ENCODE measurements around the gene CLTRN. TPM values are rescaled to one million over a fixed set of nuclear protein-coding genes. Genes with fewer than 3 reads are reported as not detected.

CLTRN gene
- total and polyA plus RNA-seq, 2 of the 8 experiments (the other 6 are each of a cell fraction or from before 2014, with no cell fraction given): 1.2 to 1.3 TPM

DNA sequence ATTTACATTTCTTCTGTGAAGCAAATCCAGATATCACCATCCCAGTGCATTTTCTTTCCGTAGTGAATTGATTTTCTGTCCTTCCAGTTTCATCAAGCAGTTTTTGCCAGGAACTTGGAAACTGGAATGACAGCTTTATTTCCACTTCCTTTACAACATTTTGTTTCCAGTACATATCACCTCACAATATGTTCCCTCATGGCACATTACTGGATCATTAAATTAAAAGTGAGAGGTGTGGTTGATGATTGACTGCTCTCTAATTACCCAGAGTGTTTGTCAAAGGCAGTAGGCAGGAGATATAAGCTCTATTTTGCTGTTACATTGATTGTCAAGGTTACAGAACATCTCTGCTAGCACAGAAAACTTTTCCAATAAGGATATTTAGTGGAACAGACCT lies 41.6 kb downstream of the CLTRN start:
- H3K14ac ChIP-seq (ENCODE audit: insufficient read length): no peak overlapping the region
- no peak overlapping the region for H2BK12ac ChIP-seq (ENCODE audit: low read depth, low read length)
- no peaks in the 10 kb centered on the region for H3K4me1 ChIP-seq (replicated peaks in 1 of 4; ENCODE audit: control insufficient read depth in 3 of 4, insufficient read depth in 4 of 4, low read length in 3 of 4)
- H3K4me3 ChIP-seq (ENCODE audit: extremely low read depth in 1 of 4, insufficient read depth in 2 of 4, low read depth in 3 of 4, low read length in 4 of 4): no peak overlapping the region
- no peak overlapping the region for H4K91ac ChIP-seq (replicated peaks; ENCODE audit: insufficient read length, low read length)
- no peaks in the 10 kb centered on the region for H3K79me1 ChIP-seq (ENCODE audit: low read depth, low read length)
- H3K9ac ChIP-seq (replicated peaks in 1 of 4; ENCODE audit: extremely low read depth in 1 of 4, low read depth in 3 of 4, low read length in 3 of 4): no peak overlapping the region
- WGBS, 2 experiments (ENCODE audit: extremely low coverage in 1 of 2, insufficient coverage in 1 of 2, insufficient read length in 1 of 2, insufficient replicate concordance in 2 of 2, low coverage in 1 of 2, low lambda C conversion rate in 2 of 2, missing lambda C conversion rate in 1 of 2): 85% methylated on average over 1 of the region's 1 CpG; no CpG with 5 or more reads in 1 of the 2 experiments
- H3K27me3 ChIP-seq (replicated peaks in 1 of 4; ENCODE audit: control insufficient read depth in 3 of 4, extremely low read depth in 1 of 4, insufficient read depth in 3 of 4, low read length in 3 of 4): no peaks in the 10 kb centered on the region
- H2BK15ac ChIP-seq (ENCODE audit: low read length): no peak overlapping the region
- no peak overlapping the region for H2BK20ac ChIP-seq (ENCODE audit: low read length)
- no peak overlapping the region for H3K23ac ChIP-seq (ENCODE audit: insufficient read length)
- no peaks in the 10 kb centered on the region for H3K79me2 ChIP-seq (ENCODE audit: control insufficient read depth in 1 of 2, insufficient read depth in 2 of 2, low read length in 2 of 2)
- no peak overlapping the region for H2AK5ac ChIP-seq (ENCODE audit: low read depth, low read length)
- no peak overlapping the region for H2BK120ac ChIP-seq (replicated peaks; ENCODE audit: low read depth, low read length)
- no peak overlapping the region for H3K4ac ChIP-seq (replicated peaks; ENCODE audit: insufficient read length, low read depth, low read length)
- no peak overlapping the region for H4K8ac ChIP-seq (ENCODE audit: extremely low read depth, insufficient read depth, low read length)
- no peak overlapping the region for H4K5ac ChIP-seq (ENCODE audit: insufficient read length, low read depth, low read length)
- no peak overlapping the region for H2BK5ac ChIP-seq (ENCODE audit: low read depth, low read length)
- POLR2A ChIA-PET (ENCODE audit: partially characterized antibody): no interaction called here
- FAIRE-seq: no peak
- H3K9me3 ChIP-seq (ENCODE audit: insufficient read depth in 2 of 2, low read depth in 1 of 2, low read length in 1 of 2): no peaks in the 10 kb centered on the region
- H3K4me2 ChIP-seq (ENCODE audit: insufficient read depth in 1 of 2, low read depth in 2 of 2, low read length in 2 of 2): no peak overlapping the region
- H2AFZ ChIP-seq (ENCODE audit: low read length): no peak overlapping the region
- no peaks in the 10 kb centered on the region for H3K23me2 ChIP-seq (ENCODE audit: low read depth, low read length)
- DNase-seq (ENCODE audit: low read depth in 1 of 2, low spot score in 2 of 2): no peak
- no peak overlapping the region for H3K56ac ChIP-seq (replicated peaks; ENCODE audit: insufficient read length, low read depth, low read length)
- H4K20me1 ChIP-seq (replicated peaks in 1 of 2; ENCODE audit: control insufficient read depth in 1 of 2, insufficient read depth in 2 of 2, low read length in 2 of 2): no peaks in the 10 kb centered on the region
- no peak overlapping the region for H3K18ac ChIP-seq (ENCODE audit: extremely low read depth, low read length)
- CTCF ChIA-PET (ENCODE audit: partially characterized antibody): no interaction called here
- H3K36me3 ChIP-seq (ENCODE audit: control insufficient read depth in 2 of 4, insufficient read depth in 4 of 4, low read length in 3 of 4): no peaks in the 10 kb centered on the region
- no peak overlapping the region for H3K27ac ChIP-seq (ENCODE audit: low read depth, low read length)
- TF ChIP-seq FOSL1 (IDR thresholded peaks at IDR 0.05; ENCODE audit: insufficient read depth, low read depth, low read length) (no peak), GTF2F1 (IDR thresholded peaks at IDR 0.05; ENCODE audit: borderline replicate concordance, low read depth, low read length) (no peak), SIN3A (conservative IDR thresholded peaks at IDR 0.05 in 1 of 2, IDR thresholded peaks at IDR 0.05 in 1 of 2; ENCODE audit: low read depth in 1 of 2, low read length in 2 of 2) (no peak), EGR1 (IDR thresholded peaks at IDR 0.05; ENCODE audit: borderline replicate concordance, low read depth, low read length) (no peak), EP300 (IDR thresholded peaks at IDR 0.05; ENCODE audit: borderline replicate concordance in 1 of 2, low read depth in 2 of 2, low read length in 2 of 2) (no peak), CBX8 (IDR thresholded peaks at IDR 0.05; ENCODE audit: borderline replicate concordance, low read depth, low read length) (no peak), SP2 (IDR thresholded peaks at IDR 0.05; ENCODE audit: low read length) (no peak), POU5F1 (IDR thresholded peaks at IDR 0.05; ENCODE audit: low read depth, low read length) (no peak), NANOG (IDR thresholded peaks at IDR 0.05; ENCODE audit: insufficient read depth, low read depth, low read length, poor library complexity, severe bottlenecking) (no peak), CTBP2 (IDR thresholded peaks at IDR 0.05; ENCODE audit: borderline replicate concordance, insufficient read depth, insufficient read length, low read length) (no peak), EZH2 (IDR thresholded peaks at IDR 0.05; ENCODE audit: low read depth, low read length, severe bottlenecking) (no peak), NRF1 (IDR thresholded peaks at IDR 0.05; ENCODE audit: low read depth, low read length) (no peak), JUN (IDR thresholded peaks at IDR 0.05; ENCODE audit: low read depth, low read length) (no peak), HDAC2 (IDR thresholded peaks at IDR 0.05; ENCODE audit: borderline replicate concordance in 1 of 2, low read depth in 2 of 2, low read length in 2 of 2) (no peak)
